ENCODE measurements around the gene EID2.

GRCh38 chr19:39539518-39540332 is at the start of gene EID2:
- TF ChIP-seq POLR2AphosphoS5 (IDR thresholded peaks at IDR 0.05; ENCODE audit: low read depth, low read length): peak; percentile 55; the same call in 1 of the 2 replicates
- TF ChIP-seq POLR2A (IDR thresholded peaks at IDR 0.05; ENCODE audit: low read depth, low read length): peak; percentile 78; the same call in 1 of the 2 replicates
- 0 out of 2 replicates have a peak, but pooled peaks have one; percentile 8 for TF ChIP-seq TAF1 (IDR thresholded peaks at IDR 0.05; ENCODE audit: borderline replicate concordance, low read depth, low read length)

All from GM12892 (cell line).